RWPE1 (cell line): ENCODE data around the gene USF1.

Experiments
- CTCF ChIA-PET: fragments of 350-600 bp; sonication (Branson Sonifier 250); formaldehyde crosslinking; extraction: SDS; loops from one replicate; lab custom pipeline; 2021; lab: Yijun Ruan, JAX
- POLR2A ChIA-PET: fragments of 400-600 bp; formaldehyde crosslinking; extraction: SDS; loops from one replicate; lab custom pipeline; 2020; ENCODE audit warnings: antibody characterized with exemption; ENCODE audit not compliant: low non-redundant PET; lab: Yijun Ruan, JAX
- DNase-seq: peaks from one replicate; pipeline ENCODE4 v3.0.0; 2012; ENCODE audit warnings: low spot score
- H3K27ac ChIP-seq: fragments of 450-650 bp; 2 replicates; pipeline ENCODE4 v1.5.1; 2017
- CTCF ChIP-seq: fragments of 450-650 bp; conservative IDR thresholded peaks from 2 replicates; pipeline ENCODE4 v1.5.1; 2017; ENCODE audit warnings: low read depth, mild to moderate bottlenecking

USF1 gene

GRCh38 chr1:161073474-161074121 lies 27.8 kb upstream of the USF1 start:
- peak overlapping the region; percentile 77 for H3K27ac ChIP-seq
- peak; percentile 57 for DNase-seq
- no peak for TF ChIP-seq CTCF
- POLR2A ChIA-PET: no interaction called here
- CTCF ChIA-PET: interaction anchor here (0.6 to 6.8 kb wide), 8 partner anchors 20 to 271 kb away, joined by 3 to 75 read pairs (median 3); partner anchors contain the start of genes KLHDC9 and USF1

DNA sequence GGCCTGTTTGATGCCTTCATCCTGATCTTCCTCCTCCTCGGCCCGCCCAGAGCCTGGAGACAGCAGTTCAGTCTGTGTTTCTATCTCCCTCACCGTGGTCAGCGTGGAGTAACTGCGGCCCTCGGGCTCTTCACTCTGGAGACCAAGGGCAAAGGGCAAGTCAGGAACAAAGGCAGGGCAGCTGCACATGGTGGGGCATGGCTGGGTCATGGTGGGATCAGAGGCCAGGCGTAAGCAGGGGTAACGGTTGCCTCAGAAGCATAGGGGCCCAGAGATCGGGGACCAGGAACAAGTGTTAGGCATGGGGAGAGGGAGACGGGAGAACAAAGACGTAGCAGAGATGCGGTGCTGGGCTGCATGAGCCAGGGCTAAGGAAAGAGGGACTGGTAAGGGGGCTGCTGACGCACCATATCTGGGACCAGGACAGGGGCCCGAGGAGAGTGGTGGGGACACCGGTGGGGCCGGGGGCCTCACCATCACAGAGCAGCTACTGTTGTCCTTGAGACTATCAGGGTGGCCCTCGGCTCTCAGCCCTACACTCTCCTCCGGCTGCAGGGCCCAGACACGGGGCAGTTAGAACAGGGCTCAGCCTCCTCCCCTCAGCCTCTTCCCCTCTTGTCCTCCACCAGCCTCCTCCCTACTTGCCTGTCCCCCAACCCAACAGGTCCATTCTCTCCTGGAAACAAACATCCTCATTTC lies 27.1 kb upstream of the USF1 start:
- TF ChIP-seq CTCF: no peak
- POLR2A ChIA-PET: no interaction called here
- DNase-seq: no peak
- CTCF ChIA-PET: interaction anchor here (0.7 to 6.8 kb wide), 4 partner anchors 16 to 270 kb away, joined by 3 to 75 read pairs (median 8); partner anchors contain the start of genes KLHDC9, NECTIN4 and USF1
- peak overlapping the region; percentile 77 for H3K27ac ChIP-seq

- peak; percentile 64 for DNase-seq
- ChIA-PET CTCF (interaction anchor here (0.6 to 6.8 kb wide), 10 partner anchors 11 to 120 kb away, joined by 3 to 75 read pairs (median 3); partner anchors contain the start of genes KLHDC9 and NECTIN4), POLR2A (no interaction called here)
- peak; percentile 51 for TF ChIP-seq CTCF
- H3K27ac ChIP-seq: peak overlapping the region; percentile 77; the same call in 1 of the 2 replicates
These were observed 26.2 kb upstream of the USF1 start for GRCh38 chr1:161071886-161072371.

GRCh38 chr1:161070761-161071160 lies 25.0 kb upstream of the USF1 start:
- no peak for DNase-seq
- CTCF ChIA-PET: interaction anchor here (1.1 to 6.8 kb wide), 2 partner anchors 12 to 26 kb away, joined by 3 to 75 read pairs; partner anchors contain the start of gene KLHDC9
- TF ChIP-seq CTCF: no peak
- H3K27ac ChIP-seq: no peak overlapping the region
- POLR2A ChIA-PET: no interaction called here

- TF ChIP-seq CTCF: no peak
- no peak for DNase-seq
- ChIA-PET CTCF (interaction anchor here (6.8 kb wide), 1 partner anchor 27 kb away, joined by 75 read pairs; the partner anchor contains the start of gene KLHDC9), POLR2A (interaction anchor here (0.6 kb wide), 1 partner anchor 747 kb away, joined by 3 read pairs; no protein-coding TSS in a partner anchor)
- H3K27ac ChIP-seq: no peak within 1 kb of the TSS
These were observed 24.0 kb upstream of the USF1 start, which contains the start of gene ARHGAP30 for GRCh38 chr1:161069731-161070270. TSS of gene ARHGAP30 (minus strand) at chr1:161069891. CDS start at chr1:161069624, 267 bp downstream.

GRCh38 chr1:161069241-161069640 lies 23.5 kb upstream of the USF1 start:
- TF ChIP-seq CTCF: no peak

More at GRCh38 chr1:161069241-161069640, 23.5 kb upstream of the USF1 start:
- CTCF ChIA-PET: interaction anchor here (6.8 kb wide), 1 partner anchor 27 kb away, joined by 75 read pairs; the partner anchor contains the start of gene KLHDC9
- no peak for DNase-seq
- POLR2A ChIA-PET: no interaction called here
- H3K27ac ChIP-seq: no peak overlapping the region
